KOPT-K1 (cell line): ENCODE measurements around the gene SOCS7.

ENCODE experiments used
- H3K27ac ChIP-seq: fragments of 200-600 bp; sonication (generic); 2 replicates; pipeline ENCODE4 v1.5.1; 2016; ENCODE audit warnings: antibody characterized with exemption, mild to moderate bottlenecking, low read depth, low read length; ENCODE audit not compliant: poor library complexity, severe bottlenecking
- H3K36me3 ChIP-seq: fragments of 200-600 bp; sonication (generic); 2 replicates; pipeline ENCODE4 v1.5.1; 2017; ENCODE audit warnings: antibody characterized with exemption, mild to moderate bottlenecking, low read length, moderate library complexity; ENCODE audit not compliant: insufficient read depth
- H3K9me3 ChIP-seq: fragments of 200-600 bp; sonication (generic); 2 replicates; pipeline ENCODE4 v1.5.1; 2017; ENCODE audit warnings: antibody characterized with exemption, low read length, mild to moderate bottlenecking; ENCODE audit not compliant: insufficient read depth, poor library complexity, severe bottlenecking

SOCS7 gene

GRCh38 chr17:38351412-38352222 lies at the start of gene SOCS7:
Gene SOCS7 (plus strand): TSS chr17:38351844. CDS start chr17:38352053, 209 bp downstream.
- Histone ChIP-seq H3K9me3 (no peaks in the 10 kb centered on the region), H3K36me3 (no peaks in the 10 kb centered on the region), H3K27ac (peak within 1 kb of the TSS; percentile 78)

GRCh38 chr17:38315497-38315896 lies 36.1 kb upstream of the SOCS7 start:
- Histone ChIP-seq H3K36me3 (peaks cover 55% of the 10 kb centered on the region), H3K9me3 (no peaks in the 10 kb centered on the region), H3K27ac (no peak overlapping the region)

- no peak overlapping the region for H3K27ac ChIP-seq
- H3K36me3 ChIP-seq = peaks cover 58% of the 10 kb centered on the region
- H3K9me3 ChIP-seq = no peaks in the 10 kb centered on the region
These were observed 34.6 kb upstream of the SOCS7 start for GRCh38 chr17:38317081-38317480.

- H3K36me3 ChIP-seq = peaks cover 62% of the 10 kb centered on the region
- H3K27ac ChIP-seq = no peak overlapping the region
- H3K9me3 ChIP-seq = no peaks in the 10 kb centered on the region
These were observed 31.2 kb upstream of the SOCS7 start for GRCh38 chr17:38320482-38320881.

- Histone ChIP-seq H3K27ac (no peak overlapping the region), H3K36me3 (peaks cover 47% of the 10 kb centered on the region), H3K9me3 (no peaks in the 10 kb centered on the region)
These were observed 29.4 kb upstream of the SOCS7 start for GRCh38 chr17:38322156-38322779.

- no peak overlapping the region for H3K27ac ChIP-seq
- peaks cover 42% of the 10 kb centered on the region for H3K36me3 ChIP-seq
These were observed 28.7 kb upstream of the SOCS7 start for GRCh38 chr17:38322897-38323296.

GRCh38 chr17:38324141-38324697 lies 27.4 kb upstream of the SOCS7 start:
- H3K9me3 ChIP-seq = no peaks in the 10 kb centered on the region
- no peak overlapping the region for H3K27ac ChIP-seq
- H3K36me3 ChIP-seq = peaks cover 41% of the 10 kb centered on the region

More at GRCh38 chr17:38322897-38323296, 28.7 kb upstream of the SOCS7 start:
- no peaks in the 10 kb centered on the region for H3K9me3 ChIP-seq

- Histone ChIP-seq H3K9me3 (no peaks in the 10 kb centered on the region), H3K27ac (peak overlapping the region; percentile 40), H3K36me3 (peaks cover 37% of the 10 kb centered on the region)
These were observed 26.9 kb upstream of the SOCS7 start for GRCh38 chr17:38324772-38325171.

GRCh38 chr17:38325221-38325851 lies 26.3 kb upstream of the SOCS7 start:
- no peaks in the 10 kb centered on the region for H3K9me3 ChIP-seq
- H3K36me3 ChIP-seq = peaks cover 33% of the 10 kb centered on the region
- H3K27ac ChIP-seq = peak overlapping the region; percentile 40

GRCh38 chr17:38326996-38327792 lies 24.4 kb upstream of the SOCS7 start:
- no peaks in the 10 kb centered on the region for H3K9me3 ChIP-seq
- H3K27ac ChIP-seq = peak overlapping the region; percentile 7
- peaks cover 17% of the 10 kb centered on the region for H3K36me3 ChIP-seq

GRCh38 chr17:38327936-38328335 lies 23.7 kb upstream of the SOCS7 start:
- no peaks in the 10 kb centered on the region for H3K9me3 ChIP-seq
- no peak overlapping the region for H3K27ac ChIP-seq
- peaks cover 10% of the 10 kb centered on the region for H3K36me3 ChIP-seq

GRCh38 chr17:38328620-38329019 lies 23.0 kb upstream of the SOCS7 start:
- H3K9me3 ChIP-seq = no peaks in the 10 kb centered on the region
- H3K36me3 ChIP-seq = peaks cover 4% of the 10 kb centered on the region
- H3K27ac ChIP-seq = no peak overlapping the region

- H3K36me3 ChIP-seq = no peaks in the 10 kb centered on the region
- H3K27ac ChIP-seq = no peak overlapping the region
- no peaks in the 10 kb centered on the region for H3K9me3 ChIP-seq
These were observed 22.4 kb upstream of the SOCS7 start for GRCh38 chr17:38329284-38329683.

- Histone ChIP-seq H3K9me3 (no peaks in the 10 kb centered on the region), H3K36me3 (no peaks in the 10 kb centered on the region), H3K27ac (no peak overlapping the region)
These were observed 21.6 kb upstream of the SOCS7 start for GRCh38 chr17:38329808-38330730.
